Testis (tissue), 2 donors: ENCODE results near the gene ALDOB.

Source experiments
- POLR2A ChIP-seq: fragments of 450-650 bp; IDR thresholded peaks from one replicate; pipeline ENCODE4 v1.6.1; 2017; ENCODE audit warnings: antibody characterized with exemption, mild to moderate bottlenecking, moderate library complexity
- TF ChIP-seq, protein P1 (sequence below), 3 experiments: fragments of 450-650 bp in 2 of 3; fragments of 200-600 bp in 1 of 3; sonication (generic) in 1 of 3; IDR thresholded peaks; one replicate each; pipeline ENCODE4 v1.5.1; 2016 to 2019; ENCODE audit warnings: antibody characterized with exemption in 3 of 3, mild to moderate bottlenecking in 2 of 3, moderate library complexity in 1 of 3

- TF ChIP-seq, protein P1, sequence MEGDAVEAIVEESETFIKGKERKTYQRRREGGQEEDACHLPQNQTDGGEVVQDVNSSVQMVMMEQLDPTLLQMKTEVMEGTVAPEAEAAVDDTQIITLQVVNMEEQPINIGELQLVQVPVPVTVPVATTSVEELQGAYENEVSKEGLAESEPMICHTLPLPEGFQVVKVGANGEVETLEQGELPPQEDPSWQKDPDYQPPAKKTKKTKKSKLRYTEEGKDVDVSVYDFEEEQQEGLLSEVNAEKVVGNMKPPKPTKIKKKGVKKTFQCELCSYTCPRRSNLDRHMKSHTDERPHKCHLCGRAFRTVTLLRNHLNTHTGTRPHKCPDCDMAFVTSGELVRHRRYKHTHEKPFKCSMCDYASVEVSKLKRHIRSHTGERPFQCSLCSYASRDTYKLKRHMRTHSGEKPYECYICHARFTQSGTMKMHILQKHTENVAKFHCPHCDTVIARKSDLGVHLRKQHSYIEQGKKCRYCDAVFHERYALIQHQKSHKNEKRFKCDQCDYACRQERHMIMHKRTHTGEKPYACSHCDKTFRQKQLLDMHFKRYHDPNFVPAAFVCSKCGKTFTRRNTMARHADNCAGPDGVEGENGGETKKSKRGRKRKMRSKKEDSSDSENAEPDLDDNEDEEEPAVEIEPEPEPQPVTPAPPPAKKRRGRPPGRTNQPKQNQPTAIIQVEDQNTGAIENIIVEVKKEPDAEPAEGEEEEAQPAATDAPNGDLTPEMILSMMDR (IDR thresholded peaks at IDR 0.05): no peak
- no peak for TF ChIP-seq POLR2A
Observed at GRCh38 chr9:101438523-101438922, 2.9 kb upstream of the ALDOB start.
